ENCODE data around the gene DEFB123. TPM values are rescaled to one million over a fixed set of nuclear protein-coding genes. Genes with fewer than 3 reads are reported as not detected.

The DEFB123 gene
- total RNA-seq: not detected

- no peak for ATAC-seq (ENCODE audit: insufficient number of reproducible peaks, low FRiP score, low read depth)
- no peaks in the 10 kb centered on the region for H3K36me3 ChIP-seq
- TF ChIP-seq CTCF (IDR thresholded peaks at IDR 0.05): no peak
- no peaks in the 10 kb centered on the region for H3K27me3 ChIP-seq (replicated peaks; ENCODE audit: insufficient read depth)
- no peak within 1 kb of the TSS for H3K4me3 ChIP-seq
- no peaks in the 10 kb centered on the region for H3K4me1 ChIP-seq (ENCODE audit: control insufficient read depth in 1 of 2, low read depth in 2 of 2)
- no peaks in the 10 kb centered on the region for H3K9me3 ChIP-seq
- H3K27ac ChIP-seq: no peak within 1 kb of the TSS
- no peak for DNase-seq (ENCODE audit: low spot score)
Measured at GRCh38 chr20:31440012-31440659, at the start of gene DEFB123. DEFB123 (plus strand) TSS chr20:31440632; CDS start chr20:31440699, 67 bp downstream.

- Histone ChIP-seq H3K4me1 (ENCODE audit: control insufficient read depth in 1 of 2, low read depth in 2 of 2) (no peaks in the 10 kb centered on the region), H3K27ac (no peak overlapping the region), H3K36me3 (no peaks in the 10 kb centered on the region), H3K9me3 (no peaks in the 10 kb centered on the region), H3K4me3 (no peak overlapping the region), H3K27me3 (replicated peaks; ENCODE audit: insufficient read depth) (no peaks in the 10 kb centered on the region)
- no peak for TF ChIP-seq CTCF (IDR thresholded peaks at IDR 0.05)
- ATAC-seq (ENCODE audit: insufficient number of reproducible peaks, low FRiP score, low read depth): no peak
- DNase-seq (ENCODE audit: low spot score): no peak
Measured at GRCh38 chr20:31392836-31393235, 47.6 kb upstream of the DEFB123 start.

- H3K27ac ChIP-seq: no peak overlapping the region
- H3K4me3 ChIP-seq: no peak overlapping the region
- H3K4me1 ChIP-seq (ENCODE audit: control insufficient read depth in 1 of 2, low read depth in 2 of 2): no peaks in the 10 kb centered on the region
- H3K36me3 ChIP-seq: no peaks in the 10 kb centered on the region
- no peak for DNase-seq (ENCODE audit: low spot score)
- TF ChIP-seq CTCF (IDR thresholded peaks at IDR 0.05): no peak
- ATAC-seq (ENCODE audit: insufficient number of reproducible peaks, low FRiP score, low read depth): no peak
- H3K27me3 ChIP-seq (replicated peaks; ENCODE audit: insufficient read depth): no peaks in the 10 kb centered on the region
- H3K9me3 ChIP-seq: no peaks in the 10 kb centered on the region
Measured at GRCh38 chr20:31394900-31395299, 45.5 kb upstream of the DEFB123 start.

- no peak overlapping the region for H3K27ac ChIP-seq
- H3K27me3 ChIP-seq (replicated peaks; ENCODE audit: insufficient read depth): no peaks in the 10 kb centered on the region
- no peak for TF ChIP-seq CTCF (IDR thresholded peaks at IDR 0.05)
- no peaks in the 10 kb centered on the region for H3K4me1 ChIP-seq (ENCODE audit: control insufficient read depth in 1 of 2, low read depth in 2 of 2)
- no peaks in the 10 kb centered on the region for H3K36me3 ChIP-seq
- ATAC-seq (ENCODE audit: insufficient number of reproducible peaks, low FRiP score, low read depth) (no peak), DNase-seq (ENCODE audit: low spot score) (no peak)
- no peaks in the 10 kb centered on the region for H3K9me3 ChIP-seq
- H3K4me3 ChIP-seq: no peak overlapping the region
Measured at GRCh38 chr20:31403886-31404285, 36.5 kb upstream of the DEFB123 start.

- TF ChIP-seq CTCF (IDR thresholded peaks at IDR 0.05): no peak
- no peak for ATAC-seq (ENCODE audit: insufficient number of reproducible peaks, low FRiP score, low read depth)
- H3K36me3 ChIP-seq: no peaks in the 10 kb centered on the region
Measured at GRCh38 chr20:31406115-31406514, 34.3 kb upstream of the DEFB123 start, which contains the start of gene DEFB121. DEFB121 (minus strand) TSS chr20:31406215; CDS start chr20:31406152, 63 bp downstream.

More at GRCh38 chr20:31406115-31406514, 34.3 kb upstream of the DEFB123 start, which contains the start of gene DEFB121:
- H3K27ac ChIP-seq: no peak within 1 kb of the TSS
- no peak for DNase-seq (ENCODE audit: low spot score)
- H3K27me3 ChIP-seq (replicated peaks; ENCODE audit: insufficient read depth): no peaks in the 10 kb centered on the region
- H3K9me3 ChIP-seq: no peaks in the 10 kb centered on the region
- no peak within 1 kb of the TSS for H3K4me3 ChIP-seq
- H3K4me1 ChIP-seq (ENCODE audit: control insufficient read depth in 1 of 2, low read depth in 2 of 2): no peaks in the 10 kb centered on the region

Data from thoracic aorta (tissue), 2 donors.